HCT116 (cell line): ENCODE data around the gene ZNF431. TPM values are rescaled to one million over a fixed set of nuclear protein-coding genes. Genes with fewer than 3 reads are reported as not detected.

ENCODE experiments used
- total RNA-seq: library from RNA; stranded (reverse); gene quantifications from one replicate; pipeline ENCODE4 v1.2.1, GENCODE V29; 2021; ENCODE audit not compliant: unreplicated experiment

The ZNF431 gene
- total RNA-seq, 1 experiment from 2014 or later = 9.2 TPM

Other genes starting within 250 kb of the ZNF431 start
- gene ZNF85, start 218.8 kb upstream of the ZNF431 start, total RNA-seq = 2.5 TPM
- gene ZNF430, start 121.4 kb upstream of the ZNF431 start, total RNA-seq = 8.4 TPM
- gene ZNF714, start 59.8 kb upstream of the ZNF431 start, total RNA-seq = 20.0 TPM
- 5.3 TPM for gene ZNF708, start 187.4 kb downstream of the ZNF431 start, total RNA-seq
- 6.0 TPM for gene ZNF738, start 217.0 kb downstream of the ZNF431 start, total RNA-seq